Cardiac muscle cell (in vitro differentiated cells and primary cell): Measurements from ENCODE around the gene STAC2. TPM values are rescaled to one million over a fixed set of nuclear protein-coding genes. Genes with fewer than 3 reads are reported as not detected.

Experiments
- DNase-seq, 2 donors: peaks; one replicate each; pipeline versions ENCODE4 v3.0.0 to v3.0.0-alpha.2; 2010 to 2017; ENCODE audit warnings: low read depth in 1 of 2, low spot score in 1 of 2
- H3K27ac ChIP-seq: fragments of 200-600 bp; sonication (generic); 2 replicates; pipeline ENCODE4 v1.5.1; 2016
- H3K27me3 ChIP-seq: fragments of 200-600 bp; sonication (generic); 2 replicates; pipeline ENCODE4 v1.6.0; 2016; ENCODE audit warnings: control low read depth
- H3K36me3 ChIP-seq: fragments of 200-600 bp; sonication (generic); 2 replicates; pipeline ENCODE4 v1.5.1; 2016; ENCODE audit warnings: control low read depth
- H3K4me1 ChIP-seq: fragments of 200-600 bp; sonication (generic); 2 replicates; pipeline ENCODE4 v1.8.1; 2017; ENCODE audit warnings: low read depth, mild to moderate bottlenecking, mixed run types
- H3K4me3 ChIP-seq: fragments of 200-600 bp; sonication (generic); 2 replicates; pipeline ENCODE4 v1.5.1; 2016; ENCODE audit warnings: mild to moderate bottlenecking
- H3K9me3 ChIP-seq: fragments of 200-600 bp; sonication (generic); 2 replicates; pipeline ENCODE4 v1.5.1; 2017; ENCODE audit warnings: low read depth, mild to moderate bottlenecking, control low read depth
- polyA plus RNA-seq: library from polyadenylated mRNA; unstranded; fragments of >200 nt; fragmentation: Nextera tagmentation; extraction: Ambion mirVana; gene quantifications from 2 replicates; pipeline ENCODE4 v1.2.1, GENCODE V29; 2016
- total RNA-seq: library from RNA; depleted of rRNA; stranded (reverse); fragments of >200 nt; gene quantifications from 2 replicates; pipeline ENCODE4 v1.2.3, GENCODE V29; 2016
- TF ChIP-seq, protein P1 (sequence below): IDR thresholded peaks from 2 replicates; pipeline ENCODE4 v1.5.1; 2012; ENCODE audit warnings: low read depth, mild to moderate bottlenecking, low read length

Gene STAC2
- total and polyA plus RNA-seq, 2 experiments from 2014 or later: 0.17 to 0.21 TPM

DNA sequence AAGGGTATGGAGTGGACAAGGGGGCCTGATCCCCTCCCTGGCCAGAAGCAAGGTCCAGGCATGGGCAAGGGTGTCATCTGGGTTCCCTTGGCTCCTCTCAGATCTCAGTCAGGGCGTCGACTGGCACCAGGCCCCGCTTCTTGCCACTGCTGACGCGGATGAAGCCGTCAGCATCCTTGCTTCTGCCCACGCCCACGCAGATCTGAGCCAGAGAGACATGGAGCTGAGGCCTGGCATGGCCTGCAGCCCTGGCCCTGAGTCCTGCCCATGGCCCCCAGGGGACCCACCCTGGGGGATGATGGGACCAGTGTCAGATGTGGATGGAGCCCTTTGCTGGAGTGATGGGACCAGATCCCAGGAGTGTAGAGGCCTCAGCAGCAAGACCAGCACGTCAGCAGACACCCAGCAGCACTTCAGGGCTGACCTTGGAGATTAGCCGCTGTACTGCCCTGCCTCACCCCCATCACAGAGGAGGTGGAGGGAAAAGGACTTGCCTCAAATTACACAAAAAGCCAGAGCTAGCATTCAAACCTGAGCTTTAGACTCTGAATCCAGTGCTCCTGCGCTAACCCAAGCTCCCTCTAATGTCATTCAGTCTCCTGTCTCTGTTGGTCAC is 13.4 kb downstream of the STAC2 start:
- H3K27ac ChIP-seq: no peak overlapping the region
- no peaks in the 10 kb centered on the region for H3K36me3 ChIP-seq
- H3K4me1 ChIP-seq: peaks cover 13% of the 10 kb centered on the region
- TF ChIP-seq, protein P1, sequence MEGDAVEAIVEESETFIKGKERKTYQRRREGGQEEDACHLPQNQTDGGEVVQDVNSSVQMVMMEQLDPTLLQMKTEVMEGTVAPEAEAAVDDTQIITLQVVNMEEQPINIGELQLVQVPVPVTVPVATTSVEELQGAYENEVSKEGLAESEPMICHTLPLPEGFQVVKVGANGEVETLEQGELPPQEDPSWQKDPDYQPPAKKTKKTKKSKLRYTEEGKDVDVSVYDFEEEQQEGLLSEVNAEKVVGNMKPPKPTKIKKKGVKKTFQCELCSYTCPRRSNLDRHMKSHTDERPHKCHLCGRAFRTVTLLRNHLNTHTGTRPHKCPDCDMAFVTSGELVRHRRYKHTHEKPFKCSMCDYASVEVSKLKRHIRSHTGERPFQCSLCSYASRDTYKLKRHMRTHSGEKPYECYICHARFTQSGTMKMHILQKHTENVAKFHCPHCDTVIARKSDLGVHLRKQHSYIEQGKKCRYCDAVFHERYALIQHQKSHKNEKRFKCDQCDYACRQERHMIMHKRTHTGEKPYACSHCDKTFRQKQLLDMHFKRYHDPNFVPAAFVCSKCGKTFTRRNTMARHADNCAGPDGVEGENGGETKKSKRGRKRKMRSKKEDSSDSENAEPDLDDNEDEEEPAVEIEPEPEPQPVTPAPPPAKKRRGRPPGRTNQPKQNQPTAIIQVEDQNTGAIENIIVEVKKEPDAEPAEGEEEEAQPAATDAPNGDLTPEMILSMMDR: no peak
- H3K4me3 ChIP-seq: no peak overlapping the region
- no peak for DNase-seq
- H3K27me3 ChIP-seq: peaks cover 10% of the 10 kb centered on the region
- no peaks in the 10 kb centered on the region for H3K9me3 ChIP-seq

DNA sequence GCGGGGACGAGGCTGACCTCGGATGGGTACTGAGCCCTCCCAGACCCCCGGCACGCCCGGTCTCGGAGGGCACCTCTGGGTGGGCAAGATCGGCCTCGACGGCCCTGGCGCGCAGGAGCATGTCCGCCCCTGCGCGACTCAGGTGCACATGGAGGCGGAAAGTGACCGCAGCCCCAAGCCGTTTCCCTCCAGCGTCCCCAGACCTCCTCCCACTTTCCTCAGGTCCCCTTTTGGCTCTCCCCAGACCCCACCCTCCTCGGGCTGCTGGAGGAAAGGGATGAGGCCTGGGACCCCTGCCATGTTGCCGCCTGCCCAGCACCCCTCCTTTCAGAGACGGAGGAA is 15.7 kb downstream of the STAC2 start:
- no peak for DNase-seq
- TF ChIP-seq, protein P1: no peak

DNA sequence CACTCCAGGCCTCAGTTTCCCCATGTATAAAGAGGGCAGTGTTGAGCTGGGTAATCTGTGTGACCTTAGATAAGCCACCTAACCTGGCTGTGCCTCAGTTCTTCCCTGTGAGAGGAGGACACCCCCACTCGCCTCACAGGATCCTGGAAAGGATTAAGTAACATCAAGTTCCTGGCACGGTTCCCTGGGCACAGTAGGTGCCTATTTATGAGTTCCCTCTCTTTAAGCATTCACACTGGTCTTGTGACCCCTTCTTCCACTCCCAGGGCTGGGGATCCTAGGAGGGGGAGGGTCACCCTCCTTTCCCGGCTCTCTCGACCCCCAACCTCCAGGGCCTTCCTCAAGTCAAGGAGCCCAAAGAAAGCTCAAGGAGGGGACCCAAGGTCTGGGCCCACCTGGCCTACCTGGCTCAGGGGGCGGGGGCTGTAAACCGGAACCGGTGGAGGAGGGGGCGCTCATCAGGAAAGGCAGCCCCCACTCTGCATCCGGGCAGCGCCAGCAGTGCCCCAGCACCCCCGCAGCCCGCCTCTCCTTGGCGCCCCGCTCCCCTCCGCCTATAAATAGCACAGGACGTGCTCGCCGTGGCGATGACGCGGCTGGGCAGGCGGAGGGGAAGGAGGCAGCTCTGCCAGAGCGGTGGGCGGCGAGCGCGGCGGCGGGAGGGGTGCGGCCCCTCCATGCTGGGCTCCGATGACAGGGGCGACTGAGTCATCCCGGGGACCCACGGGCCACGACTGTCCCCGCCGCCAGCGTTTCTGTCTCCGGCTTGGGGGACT is 16.2 kb downstream of the STAC2 start:
- Histone ChIP-seq H3K9me3 (no peaks in the 10 kb centered on the region), H3K36me3 (peaks cover 7% of the 10 kb centered on the region), H3K4me1 (peaks cover 13% of the 10 kb centered on the region), H3K27me3 (no peaks in the 10 kb centered on the region), H3K4me3 (peak overlapping the region; percentile 24), H3K27ac (no peak overlapping the region)
- TF ChIP-seq, protein P1: no peak
- DNase-seq: peak; percentile 66 to 75

More for the DNA sequence above, 15.7 kb downstream of the STAC2 start:
- Histone ChIP-seq H3K4me3 (peak overlapping the region; percentile 24), H3K27me3 (peaks cover 4% of the 10 kb centered on the region), H3K36me3 (peaks cover under 1% of the 10 kb centered on the region), H3K9me3 (no peaks in the 10 kb centered on the region), H3K4me1 (peaks cover 13% of the 10 kb centered on the region), H3K27ac (no peak overlapping the region)

DNA sequence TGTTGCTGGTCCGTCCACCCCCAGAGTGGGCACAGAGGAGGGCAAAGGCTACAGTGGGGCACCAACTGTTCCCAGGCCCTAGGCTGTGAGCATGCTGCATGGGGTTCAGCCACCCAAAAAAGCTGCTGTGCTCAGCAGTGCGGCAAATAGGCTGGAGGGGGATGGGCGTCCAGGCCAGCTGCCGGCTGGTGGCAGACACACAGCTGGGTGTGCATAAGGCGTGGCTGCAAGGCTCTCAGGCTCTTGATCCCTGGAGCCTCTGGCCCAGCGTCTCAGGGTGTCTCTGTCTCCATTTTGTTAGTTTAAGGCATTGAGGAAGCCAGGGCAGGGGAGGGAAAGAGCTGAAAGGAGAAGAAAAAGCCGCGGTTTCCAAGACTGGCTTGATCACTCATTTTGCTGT is 16.9 kb downstream of the STAC2 start:
- no peaks in the 10 kb centered on the region for H3K9me3 ChIP-seq
- H3K4me1 ChIP-seq: peaks cover 13% of the 10 kb centered on the region
- no peak for DNase-seq
- peak overlapping the region; percentile 24 for H3K4me3 ChIP-seq
- peaks cover 13% of the 10 kb centered on the region for H3K36me3 ChIP-seq
- TF ChIP-seq, protein P1: no peak
- no peaks in the 10 kb centered on the region for H3K27me3 ChIP-seq
- H3K27ac ChIP-seq: no peak overlapping the region

DNA sequence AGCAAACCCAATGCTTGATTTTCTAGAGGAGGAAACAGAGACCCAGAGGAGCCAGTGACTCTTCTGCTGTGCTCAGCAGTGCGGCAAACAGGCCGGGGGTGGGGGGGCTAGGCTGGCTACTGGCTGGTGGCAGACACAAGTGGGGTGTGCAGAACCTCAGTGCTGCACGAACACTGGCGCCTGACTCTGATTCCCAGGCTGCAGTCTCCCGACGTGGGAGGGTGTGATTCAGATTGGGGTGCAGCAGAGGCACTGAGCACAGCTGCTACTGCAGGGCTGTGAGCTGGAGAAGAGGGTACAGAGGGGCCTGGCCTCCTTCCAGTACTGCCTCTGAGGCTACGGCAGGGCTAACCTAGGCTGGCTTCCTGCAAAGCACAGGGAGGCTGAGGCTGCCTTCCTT is 17.6 kb downstream of the STAC2 start:
- Histone ChIP-seq H3K36me3 (peaks cover 20% of the 10 kb centered on the region), H3K27me3 (no peaks in the 10 kb centered on the region), H3K4me3 (no peak overlapping the region), H3K4me1 (peaks cover 13% of the 10 kb centered on the region), H3K27ac (no peak overlapping the region), H3K9me3 (no peaks in the 10 kb centered on the region)
- DNase-seq: no peak
- TF ChIP-seq, protein P1: no peak
